Tibial nerve (tissue), 4 donors: ENCODE measurements around the gene CALHM2.

Source experiments
- EP300 ChIP-seq, 2 donors: sonication (generic); formaldehyde crosslinking; IDR thresholded peaks; one replicate each; pipeline ENCODE4 v1.6.1; 2017; ENCODE audit warnings: antibody characterized with exemption in 2 of 2, mild to moderate bottlenecking in 1 of 2
- POLR2A ChIP-seq, 2 donors: fragments of 450-650 bp; IDR thresholded peaks; one replicate each; pipeline ENCODE4 v1.6.1; 2017; ENCODE audit warnings: antibody characterized with exemption in 2 of 2, mild to moderate bottlenecking in 2 of 2, moderate library complexity in 2 of 2
- TF ChIP-seq, protein P1 (sequence below), 5 experiments: fragments of 200-600 bp in 3 of 5; fragments of 450-650 bp in 2 of 5; sonication (generic) in 3 of 5; IDR thresholded peaks; one replicate each; pipeline ENCODE4 v1.5.1; 2016 to 2019; ENCODE audit warnings: antibody characterized with exemption in 5 of 5, mild to moderate bottlenecking in 3 of 5, moderate library complexity in 2 of 5

DNA sequence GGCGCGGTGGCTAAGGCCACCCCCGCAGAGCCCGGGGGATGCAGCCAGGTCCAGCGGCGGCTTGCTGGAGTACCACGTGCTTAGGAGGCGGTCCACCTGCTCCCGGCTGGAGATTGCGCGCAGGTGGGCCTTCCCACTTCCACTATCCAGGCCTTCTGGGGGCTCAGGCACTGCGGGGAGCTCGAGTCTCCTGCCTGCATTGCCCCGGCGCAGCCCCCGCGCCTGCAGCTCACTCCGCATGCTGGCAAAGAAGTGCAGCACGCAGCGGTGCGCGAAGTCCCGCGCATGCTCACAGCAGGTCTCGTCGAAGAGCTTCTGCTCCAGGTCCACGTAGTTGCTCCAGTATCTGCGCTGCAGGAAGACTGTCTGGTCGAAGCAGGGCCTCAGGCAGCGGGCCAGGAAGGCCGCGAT, 21.1 kb upstream of the CALHM2 start:
- TF ChIP-seq, protein P1, sequence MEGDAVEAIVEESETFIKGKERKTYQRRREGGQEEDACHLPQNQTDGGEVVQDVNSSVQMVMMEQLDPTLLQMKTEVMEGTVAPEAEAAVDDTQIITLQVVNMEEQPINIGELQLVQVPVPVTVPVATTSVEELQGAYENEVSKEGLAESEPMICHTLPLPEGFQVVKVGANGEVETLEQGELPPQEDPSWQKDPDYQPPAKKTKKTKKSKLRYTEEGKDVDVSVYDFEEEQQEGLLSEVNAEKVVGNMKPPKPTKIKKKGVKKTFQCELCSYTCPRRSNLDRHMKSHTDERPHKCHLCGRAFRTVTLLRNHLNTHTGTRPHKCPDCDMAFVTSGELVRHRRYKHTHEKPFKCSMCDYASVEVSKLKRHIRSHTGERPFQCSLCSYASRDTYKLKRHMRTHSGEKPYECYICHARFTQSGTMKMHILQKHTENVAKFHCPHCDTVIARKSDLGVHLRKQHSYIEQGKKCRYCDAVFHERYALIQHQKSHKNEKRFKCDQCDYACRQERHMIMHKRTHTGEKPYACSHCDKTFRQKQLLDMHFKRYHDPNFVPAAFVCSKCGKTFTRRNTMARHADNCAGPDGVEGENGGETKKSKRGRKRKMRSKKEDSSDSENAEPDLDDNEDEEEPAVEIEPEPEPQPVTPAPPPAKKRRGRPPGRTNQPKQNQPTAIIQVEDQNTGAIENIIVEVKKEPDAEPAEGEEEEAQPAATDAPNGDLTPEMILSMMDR (IDR thresholded peaks at IDR 0.05), result no peak
- TF ChIP-seq POLR2A (IDR thresholded peaks at IDR 0.05) (no peak), EP300 (IDR thresholded peaks at IDR 0.05) (no peak)
